HL-60 (cell line): ENCODE results near the gene JAKMIP1.

Experiments used
- CTCF ChIP-seq: IDR thresholded peaks from one replicate; pipeline ENCODE4 v1.5.1; 2011; ENCODE audit warnings: low read length, control low read depth, inconsistent platforms; ENCODE audit not compliant: insufficient read depth
- GABPA ChIP-seq: IDR thresholded peaks from 2 replicates; pipeline ENCODE4 v1.6.1; 2012; ENCODE audit warnings: low read depth
- POLR2AphosphoS5 ChIP-seq: IDR thresholded peaks from 2 replicates; pipeline ENCODE4 v1.6.1; 2012; ENCODE audit warnings: low read depth
- REST ChIP-seq: IDR thresholded peaks from 2 replicates; pipeline ENCODE4 v1.6.1; 2012; ENCODE audit warnings: low read depth; ENCODE audit not compliant: insufficient replicate concordance

GRCh38 chr4:6116696-6117285 lies 83.6 kb downstream of the JAKMIP1 start:
- no peak for TF ChIP-seq CTCF
- TF ChIP-seq POLR2AphosphoS5 = no peak
- TF ChIP-seq GABPA = no peak
- no peak for TF ChIP-seq REST
